ENCODE measurements around the gene TRIP13. TPM values are rescaled to one million over a fixed set of nuclear protein-coding genes. Genes with fewer than 3 reads are reported as not detected.
"Not testable (repeated sequence)": the region's sequence is repeated elsewhere in the genome, so short reads cannot be mapped to it uniquely, and the experiment has no call there.

TRIP13 gene
- polyA plus RNA-seq, 1 donor from 2014 or later = 2.1 TPM

- H3K36me3 ChIP-seq (ENCODE audit: insufficient read depth, low read length); H3K27ac ChIP-seq (ENCODE audit: low read length); H3K9me2 ChIP-seq (ENCODE audit: insufficient read depth, low read length); H3K9ac ChIP-seq (ENCODE audit: low read length); H2AFZ ChIP-seq (ENCODE audit: low read depth, low read length); H3K4me2 ChIP-seq (ENCODE audit: low read length); H3K79me2 ChIP-seq (replicated peaks; ENCODE audit: insufficient read depth, low read length); H3F3A ChIP-seq (ENCODE audit: insufficient read depth, low read length, poor library complexity, severe bottlenecking); H3K4me3 ChIP-seq (ENCODE audit: low read length); H4K20me1 ChIP-seq (ENCODE audit: insufficient read depth); H3K9me3 ChIP-seq (ENCODE audit: low read length); H3K27me3 ChIP-seq (ENCODE audit: insufficient read depth, low read depth, low read length): not testable (repeated sequence)
Observed at GRCh38 chr5:934381-934967, 41.8 kb downstream of the TRIP13 start.

DNA sequence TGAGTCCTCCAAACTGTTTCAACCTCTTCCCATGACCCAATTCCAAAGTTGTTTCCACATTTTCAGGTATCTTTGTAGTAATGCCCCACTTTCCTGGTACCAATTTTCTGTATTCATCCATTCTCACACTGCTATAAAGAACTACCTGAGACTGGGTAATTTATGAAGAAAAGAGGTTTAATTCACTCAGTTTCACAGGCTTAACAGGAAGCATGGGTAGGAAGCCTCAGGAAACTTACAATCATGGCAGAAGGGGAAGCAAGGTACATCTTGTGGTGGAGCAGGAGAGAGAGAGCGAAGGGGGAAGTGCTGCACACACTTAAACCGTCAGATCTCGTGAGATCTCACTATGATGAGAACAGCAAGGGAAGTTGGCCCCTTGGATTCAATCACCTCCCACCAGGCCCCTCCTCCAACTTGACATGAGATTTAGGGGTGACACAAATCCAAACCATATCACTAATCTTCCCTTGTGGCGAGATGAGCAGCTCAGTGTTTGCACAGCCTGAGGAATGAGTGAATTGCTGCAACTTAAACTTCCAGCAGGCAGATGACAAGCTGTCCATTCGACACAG lies 42.9 kb downstream of the TRIP13 start:
- Histone ChIP-seq H3K9me3 (ENCODE audit: low read length) (no peaks in the 10 kb centered on the region), H3K9ac (ENCODE audit: low read length) (no peak overlapping the region), H3K9me2 (ENCODE audit: insufficient read depth, low read length) (no peaks in the 10 kb centered on the region), H3K27ac (ENCODE audit: low read length) (no peak overlapping the region), H2AFZ (ENCODE audit: low read depth, low read length) (no peak overlapping the region), H3K27me3 (ENCODE audit: insufficient read depth, low read depth, low read length) (no peaks in the 10 kb centered on the region), H3K36me3 (ENCODE audit: insufficient read depth, low read length) (no peaks in the 10 kb centered on the region), H3K79me2 (replicated peaks; ENCODE audit: insufficient read depth, low read length) (no peaks in the 10 kb centered on the region), H3K4me3 (ENCODE audit: low read length) (no peak overlapping the region), H3F3A (ENCODE audit: insufficient read depth, low read length, poor library complexity, severe bottlenecking) (no peaks in the 10 kb centered on the region), H4K20me1 (ENCODE audit: insufficient read depth) (no peaks in the 10 kb centered on the region), H3K4me2 (ENCODE audit: low read length) (no peak overlapping the region)
- TF ChIP-seq RAD21 (conservative IDR thresholded peaks at IDR 0.05) (no peak), POLR2AphosphoS5 (IDR thresholded peaks at IDR 0.05) (no peak), EP300 (conservative IDR thresholded peaks at IDR 0.05; ENCODE audit: poor library complexity, severe bottlenecking) (no peak), TAF1 (IDR thresholded peaks at IDR 0.05; ENCODE audit: low read depth) (no peak), EZH2 (IDR thresholded peaks at IDR 0.05; ENCODE audit: borderline replicate concordance, insufficient read depth, low read length, poor library complexity, severe bottlenecking) (no peak), MXI1 (conservative IDR thresholded peaks at IDR 0.05; ENCODE audit: poor library complexity, severe bottlenecking) (no peak), SMC3 (conservative IDR thresholded peaks at IDR 0.05; ENCODE audit: poor library complexity) (no peak), CTCF (IDR thresholded peaks at IDR 0.05; ENCODE audit: poor library complexity, severe bottlenecking) (no peak)
- TF ChIP-seq, protein P1, sequence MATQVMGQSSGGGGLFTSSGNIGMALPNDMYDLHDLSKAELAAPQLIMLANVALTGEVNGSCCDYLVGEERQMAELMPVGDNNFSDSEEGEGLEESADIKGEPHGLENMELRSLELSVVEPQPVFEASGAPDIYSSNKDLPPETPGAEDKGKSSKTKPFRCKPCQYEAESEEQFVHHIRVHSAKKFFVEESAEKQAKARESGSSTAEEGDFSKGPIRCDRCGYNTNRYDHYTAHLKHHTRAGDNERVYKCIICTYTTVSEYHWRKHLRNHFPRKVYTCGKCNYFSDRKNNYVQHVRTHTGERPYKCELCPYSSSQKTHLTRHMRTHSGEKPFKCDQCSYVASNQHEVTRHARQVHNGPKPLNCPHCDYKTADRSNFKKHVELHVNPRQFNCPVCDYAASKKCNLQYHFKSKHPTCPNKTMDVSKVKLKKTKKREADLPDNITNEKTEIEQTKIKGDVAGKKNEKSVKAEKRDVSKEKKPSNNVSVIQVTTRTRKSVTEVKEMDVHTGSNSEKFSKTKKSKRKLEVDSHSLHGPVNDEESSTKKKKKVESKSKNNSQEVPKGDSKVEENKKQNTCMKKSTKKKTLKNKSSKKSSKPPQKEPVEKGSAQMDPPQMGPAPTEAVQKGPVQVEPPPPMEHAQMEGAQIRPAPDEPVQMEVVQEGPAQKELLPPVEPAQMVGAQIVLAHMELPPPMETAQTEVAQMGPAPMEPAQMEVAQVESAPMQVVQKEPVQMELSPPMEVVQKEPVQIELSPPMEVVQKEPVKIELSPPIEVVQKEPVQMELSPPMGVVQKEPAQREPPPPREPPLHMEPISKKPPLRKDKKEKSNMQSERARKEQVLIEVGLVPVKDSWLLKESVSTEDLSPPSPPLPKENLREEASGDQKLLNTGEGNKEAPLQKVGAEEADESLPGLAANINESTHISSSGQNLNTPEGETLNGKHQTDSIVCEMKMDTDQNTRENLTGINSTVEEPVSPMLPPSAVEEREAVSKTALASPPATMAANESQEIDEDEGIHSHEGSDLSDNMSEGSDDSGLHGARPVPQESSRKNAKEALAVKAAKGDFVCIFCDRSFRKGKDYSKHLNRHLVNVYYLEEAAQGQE (IDR thresholded peaks at IDR 0.05; ENCODE audit: borderline replicate concordance) = no peak
